Measurements from ENCODE around the gene INTS11. TPM values are rescaled to one million over a fixed set of nuclear protein-coding genes. Genes with fewer than 3 reads are reported as not detected.

Gene INTS11
- total and polyA plus RNA-seq, 2 of the 8 experiments (the other 6 are each of a cell fraction or from before 2014, with no cell fraction given), result 113 to 243 TPM

GRCh38 chr1:1264868-1265272 is 59.6 kb downstream of the INTS11 start:
- Histone ChIP-seq H4K8ac (ENCODE audit: extremely low read depth, insufficient read depth, low read length) (no peak overlapping the region), H3K23me2 (ENCODE audit: low read depth, low read length) (no peaks in the 10 kb centered on the region), H4K20me1 (replicated peaks in 1 of 2; ENCODE audit: control insufficient read depth in 1 of 2, insufficient read depth in 2 of 2, low read length in 2 of 2) (peaks cover 9 to 35% of the 10 kb centered on the region in 2 experiments), H3K4me3 (ENCODE audit: extremely low read depth in 1 of 4, insufficient read depth in 2 of 4, low read depth in 3 of 4, low read length in 4 of 4) (no peak overlapping the region), H2AFZ (ENCODE audit: low read length) (no peak overlapping the region), H2AK5ac (ENCODE audit: low read depth, low read length) (no peak overlapping the region), H3K4me1 (replicated peaks in 1 of 4; ENCODE audit: control insufficient read depth in 3 of 4, insufficient read depth in 4 of 4, low read length in 3 of 4) (no peaks in the 10 kb centered on the region), H4K91ac (replicated peaks; ENCODE audit: insufficient read length, low read length) (no peak overlapping the region), H3K36me3 (ENCODE audit: control insufficient read depth in 2 of 4, insufficient read depth in 4 of 4, low read length in 3 of 4) (peaks cover 16 to 34% (median 21%) of the 10 kb centered on the region in 4 experiments), H3K14ac (ENCODE audit: insufficient read length) (no peak overlapping the region), H3K9ac (replicated peaks in 1 of 4; ENCODE audit: extremely low read depth in 1 of 4, low read depth in 3 of 4, low read length in 3 of 4) (no peak overlapping the region), H2BK12ac (ENCODE audit: low read depth, low read length) (no peak overlapping the region), H2BK15ac (ENCODE audit: low read length) (no peak overlapping the region), H3K27ac (ENCODE audit: low read depth, low read length) (no peak overlapping the region), H3K4me2 (ENCODE audit: insufficient read depth in 1 of 2, low read depth in 2 of 2, low read length in 2 of 2) (no peak overlapping the region), H3K56ac (replicated peaks; ENCODE audit: insufficient read length, low read depth, low read length) (no peak overlapping the region), H3K18ac (ENCODE audit: extremely low read depth, low read length) (no peak overlapping the region), H3K4ac (replicated peaks; ENCODE audit: insufficient read length, low read depth, low read length) (no peak overlapping the region), H3K9me3 (ENCODE audit: insufficient read depth in 2 of 2, low read depth in 1 of 2, low read length in 1 of 2) (no peaks in the 10 kb centered on the region), H2BK20ac (ENCODE audit: low read length) (no peak overlapping the region), H3K23ac (ENCODE audit: insufficient read length) (no peak overlapping the region), H2BK5ac (ENCODE audit: low read depth, low read length) (no peak overlapping the region), H4K5ac (ENCODE audit: insufficient read length, low read depth, low read length) (no peak overlapping the region), H2BK120ac (replicated peaks; ENCODE audit: low read depth, low read length) (no peak overlapping the region), H3K27me3 (replicated peaks in 1 of 4; ENCODE audit: control insufficient read depth in 3 of 4, extremely low read depth in 1 of 4, insufficient read depth in 3 of 4, low read length in 3 of 4) (no peaks in the 10 kb centered on the region), H3K79me2 (ENCODE audit: control insufficient read depth in 1 of 2, insufficient read depth in 2 of 2, low read length in 2 of 2) (peaks cover 0 to 16% of the 10 kb centered on the region in 2 experiments; a peak in 2 of 4 replicates), H3K79me1 (ENCODE audit: low read depth, low read length) (peaks cover 17% of the 10 kb centered on the region)
- FAIRE-seq, result no peak
- ChIA-PET CTCF (ENCODE audit: partially characterized antibody) (interaction anchor here (0.6 to 2.7 kb wide), 11 partner anchors 10 to 194 kb away, joined by 3 to 11 read pairs (median 4); no protein-coding TSS in a partner anchor), POLR2A (ENCODE audit: partially characterized antibody) (interaction anchor here (1.5 kb wide), 1 partner anchor 73 kb away, joined by 3 read pairs; no protein-coding TSS in a partner anchor)
- 83% methylated on average over 10 of the region's 10 CpGs; no CpG with 5 or more reads in 1 of the 2 experiments for WGBS, 2 experiments (ENCODE audit: extremely low coverage in 1 of 2, insufficient coverage in 1 of 2, insufficient read length in 1 of 2, insufficient replicate concordance in 2 of 2, low coverage in 1 of 2, low lambda C conversion rate in 2 of 2, missing lambda C conversion rate in 1 of 2)
- TF ChIP-seq EP300 (IDR thresholded peaks at IDR 0.05; ENCODE audit: borderline replicate concordance in 1 of 2, low read depth in 2 of 2, low read length in 2 of 2) (no peak), TAF7 (optimal IDR thresholded peaks at IDR 0.05; ENCODE audit: borderline replicate concordance, low read depth, low read length) (no peak), FOSL1 (IDR thresholded peaks at IDR 0.05; ENCODE audit: insufficient read depth, low read depth, low read length) (no peak), RAD21 (IDR thresholded peaks at IDR 0.05 in 1 of 2, conservative IDR thresholded peaks at IDR 0.05 in 1 of 2; ENCODE audit: low read depth in 2 of 2, low read length in 2 of 2) (peak; percentile 70 to 72), GABPA (IDR thresholded peaks at IDR 0.05; ENCODE audit: borderline replicate concordance, insufficient read depth, low read length) (peak; percentile 73; the same call in 1 of the 2 replicates)
- TF ChIP-seq, protein P1, sequence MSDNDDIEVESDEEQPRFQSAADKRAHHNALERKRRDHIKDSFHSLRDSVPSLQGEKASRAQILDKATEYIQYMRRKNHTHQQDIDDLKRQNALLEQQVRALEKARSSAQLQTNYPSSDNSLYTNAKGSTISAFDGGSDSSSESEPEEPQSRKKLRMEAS (IDR thresholded peaks at IDR 0.05), result 0 out of 2 replicates have a peak, but pooled peaks have one; percentile 17
- TF ChIP-seq, protein P2, sequence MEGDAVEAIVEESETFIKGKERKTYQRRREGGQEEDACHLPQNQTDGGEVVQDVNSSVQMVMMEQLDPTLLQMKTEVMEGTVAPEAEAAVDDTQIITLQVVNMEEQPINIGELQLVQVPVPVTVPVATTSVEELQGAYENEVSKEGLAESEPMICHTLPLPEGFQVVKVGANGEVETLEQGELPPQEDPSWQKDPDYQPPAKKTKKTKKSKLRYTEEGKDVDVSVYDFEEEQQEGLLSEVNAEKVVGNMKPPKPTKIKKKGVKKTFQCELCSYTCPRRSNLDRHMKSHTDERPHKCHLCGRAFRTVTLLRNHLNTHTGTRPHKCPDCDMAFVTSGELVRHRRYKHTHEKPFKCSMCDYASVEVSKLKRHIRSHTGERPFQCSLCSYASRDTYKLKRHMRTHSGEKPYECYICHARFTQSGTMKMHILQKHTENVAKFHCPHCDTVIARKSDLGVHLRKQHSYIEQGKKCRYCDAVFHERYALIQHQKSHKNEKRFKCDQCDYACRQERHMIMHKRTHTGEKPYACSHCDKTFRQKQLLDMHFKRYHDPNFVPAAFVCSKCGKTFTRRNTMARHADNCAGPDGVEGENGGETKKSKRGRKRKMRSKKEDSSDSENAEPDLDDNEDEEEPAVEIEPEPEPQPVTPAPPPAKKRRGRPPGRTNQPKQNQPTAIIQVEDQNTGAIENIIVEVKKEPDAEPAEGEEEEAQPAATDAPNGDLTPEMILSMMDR (IDR thresholded peaks at IDR 0.05; ENCODE audit: control extremely low read depth in 1 of 3, insufficient read depth in 1 of 3, low read depth in 1 of 3, low read length in 3 of 3), result peak; percentile 68 to 85 (median 69)
- DNase-seq (ENCODE audit: low read depth in 1 of 2, low spot score in 2 of 2), result peak in 1 of 2 experiments; percentile 84

Measured in H1 (cell line).